ENCODE measurements around the gene SH2D5.

Gene SH2D5

DNA sequence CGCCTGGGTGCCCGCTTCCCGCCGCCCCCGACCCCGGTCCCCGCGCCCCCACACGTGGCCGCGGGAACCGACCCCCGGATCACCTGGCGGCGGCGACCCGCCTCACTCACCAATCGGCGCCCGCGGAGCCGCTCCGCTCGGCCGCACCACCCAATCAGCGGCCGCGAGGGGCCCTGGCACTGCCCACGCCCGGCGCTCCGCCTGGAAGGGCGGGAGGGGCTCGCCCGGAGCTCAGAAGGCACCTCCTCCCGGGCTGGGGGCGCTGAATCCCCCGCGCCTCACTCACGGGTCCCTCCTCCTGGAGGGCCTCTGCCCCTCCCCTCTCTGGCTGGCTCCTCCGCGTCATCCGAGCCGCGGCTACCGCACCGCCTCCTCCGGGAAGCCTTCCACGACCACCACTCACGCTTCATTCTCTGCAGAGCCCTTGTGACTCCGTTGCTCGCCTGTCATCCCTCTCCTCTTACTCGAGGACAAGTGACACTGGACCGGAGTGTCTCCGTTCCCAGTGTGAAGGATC lies 374 bp downstream of the SH2D5 start:
- TF ChIP-seq, protein P1, sequence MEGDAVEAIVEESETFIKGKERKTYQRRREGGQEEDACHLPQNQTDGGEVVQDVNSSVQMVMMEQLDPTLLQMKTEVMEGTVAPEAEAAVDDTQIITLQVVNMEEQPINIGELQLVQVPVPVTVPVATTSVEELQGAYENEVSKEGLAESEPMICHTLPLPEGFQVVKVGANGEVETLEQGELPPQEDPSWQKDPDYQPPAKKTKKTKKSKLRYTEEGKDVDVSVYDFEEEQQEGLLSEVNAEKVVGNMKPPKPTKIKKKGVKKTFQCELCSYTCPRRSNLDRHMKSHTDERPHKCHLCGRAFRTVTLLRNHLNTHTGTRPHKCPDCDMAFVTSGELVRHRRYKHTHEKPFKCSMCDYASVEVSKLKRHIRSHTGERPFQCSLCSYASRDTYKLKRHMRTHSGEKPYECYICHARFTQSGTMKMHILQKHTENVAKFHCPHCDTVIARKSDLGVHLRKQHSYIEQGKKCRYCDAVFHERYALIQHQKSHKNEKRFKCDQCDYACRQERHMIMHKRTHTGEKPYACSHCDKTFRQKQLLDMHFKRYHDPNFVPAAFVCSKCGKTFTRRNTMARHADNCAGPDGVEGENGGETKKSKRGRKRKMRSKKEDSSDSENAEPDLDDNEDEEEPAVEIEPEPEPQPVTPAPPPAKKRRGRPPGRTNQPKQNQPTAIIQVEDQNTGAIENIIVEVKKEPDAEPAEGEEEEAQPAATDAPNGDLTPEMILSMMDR (conservative IDR thresholded peaks at IDR 0.05): no peak
- peak overlapping the region; percentile 68 for H3K27ac ChIP-seq

DNA sequence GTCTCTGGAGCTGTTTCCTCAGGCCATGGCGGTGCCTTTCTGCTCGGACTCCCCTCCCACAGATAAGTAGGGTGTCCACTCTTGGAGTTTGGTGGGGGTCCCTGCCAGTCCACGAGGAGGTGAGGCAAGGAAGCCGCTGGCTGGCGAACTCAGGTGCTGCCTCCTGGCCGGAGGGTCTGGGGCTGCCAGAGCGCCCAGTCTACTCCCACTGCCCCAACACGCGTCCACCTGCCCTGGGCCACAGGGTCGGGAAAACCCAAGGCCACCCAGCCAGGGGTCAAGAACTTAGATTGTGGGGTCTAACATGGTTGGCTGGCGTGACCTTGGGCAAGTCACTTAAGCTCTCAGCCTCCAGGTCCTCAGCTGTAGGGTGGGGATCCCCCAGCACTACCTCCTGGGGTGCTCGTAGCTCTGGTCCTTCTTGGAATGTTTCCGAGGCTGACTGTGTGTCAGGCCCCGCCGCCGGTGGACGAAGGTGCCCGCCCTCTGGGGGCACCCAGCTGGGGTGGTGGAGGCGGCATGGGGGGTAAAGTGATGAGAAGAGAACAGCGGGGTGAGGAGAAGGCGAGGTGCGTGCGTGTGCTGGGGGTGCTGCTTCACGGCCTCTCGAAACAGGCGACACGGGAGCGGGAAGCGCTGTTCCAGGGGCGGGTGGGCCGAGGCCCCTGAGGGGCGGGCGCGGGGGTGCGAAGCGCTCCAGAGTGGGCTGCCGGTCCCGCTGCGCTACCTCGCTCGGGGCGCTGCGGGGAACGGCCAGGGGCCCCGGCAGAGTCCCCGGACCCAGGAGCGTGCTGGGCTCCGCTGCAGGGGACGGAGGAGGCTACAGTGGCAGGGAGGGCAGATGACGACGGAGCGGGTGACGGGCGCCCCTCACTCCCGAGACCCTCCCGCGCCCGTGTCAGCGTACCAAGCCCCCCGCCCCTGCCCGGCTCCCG lies 1.2 kb downstream of the SH2D5 start:
- TF ChIP-seq, protein P1 (conservative IDR thresholded peaks at IDR 0.05): no peak
- peak overlapping the region; percentile 68; the same call in 1 of the 2 replicates for H3K27ac ChIP-seq

DNA sequence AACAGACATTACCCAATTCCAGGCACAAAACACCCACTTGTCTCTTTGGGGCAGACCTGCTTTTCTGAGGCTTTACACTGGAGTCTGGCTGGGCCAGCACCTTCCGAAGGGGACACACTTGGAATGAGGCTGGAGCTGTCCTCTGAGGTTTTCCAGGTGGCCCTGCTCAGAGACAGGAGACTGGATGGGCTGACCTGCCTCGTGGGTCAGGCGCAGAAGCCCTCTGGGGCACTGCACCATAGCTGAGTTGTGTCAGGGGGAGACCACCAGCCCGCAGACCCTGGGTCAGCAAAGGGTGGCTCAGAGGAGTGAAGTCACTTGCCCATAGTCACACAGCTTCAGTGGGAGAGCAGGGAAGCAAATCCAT lies 1.8 kb downstream of the SH2D5 start:
- no peak overlapping the region for H3K27ac ChIP-seq
- TF ChIP-seq, protein P1 (conservative IDR thresholded peaks at IDR 0.05): no peak

DNA sequence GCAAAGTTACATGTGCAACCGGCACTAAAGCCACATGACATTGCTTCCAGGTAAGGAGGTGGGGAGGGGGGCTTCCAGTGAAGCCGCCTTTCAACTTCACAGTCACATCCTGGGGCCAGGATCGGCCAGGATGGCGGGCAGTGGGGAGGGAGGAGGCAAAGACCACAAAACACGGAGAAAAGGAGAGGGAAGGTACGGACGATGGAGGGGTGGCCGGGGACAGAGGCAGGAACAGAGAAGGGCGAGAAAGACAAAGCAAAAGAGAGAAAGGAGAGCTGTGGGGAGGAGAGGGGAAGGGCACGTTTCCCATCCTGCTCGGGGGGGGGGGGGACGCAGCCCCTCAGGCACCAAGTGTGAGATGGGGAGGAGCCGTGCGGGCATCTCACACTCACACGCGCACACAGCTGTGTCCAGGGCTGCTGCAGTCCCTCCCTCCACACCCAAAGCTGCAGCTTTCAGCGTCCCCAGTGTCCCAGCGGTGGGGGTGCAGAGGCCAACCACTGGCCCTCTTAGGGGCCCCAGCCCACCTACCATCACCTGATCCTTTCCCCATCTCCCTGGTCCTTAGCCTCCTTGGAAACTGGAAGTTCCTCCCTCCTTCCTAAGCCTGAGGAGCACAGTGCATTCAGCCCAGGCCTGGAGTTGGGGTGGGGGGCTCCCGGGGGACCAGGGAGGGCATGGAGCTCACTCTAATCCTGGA lies 2.4 kb downstream of the SH2D5 start:
- no peak overlapping the region for H3K27ac ChIP-seq
- TF ChIP-seq, protein P1 (conservative IDR thresholded peaks at IDR 0.05): no peak

DNA sequence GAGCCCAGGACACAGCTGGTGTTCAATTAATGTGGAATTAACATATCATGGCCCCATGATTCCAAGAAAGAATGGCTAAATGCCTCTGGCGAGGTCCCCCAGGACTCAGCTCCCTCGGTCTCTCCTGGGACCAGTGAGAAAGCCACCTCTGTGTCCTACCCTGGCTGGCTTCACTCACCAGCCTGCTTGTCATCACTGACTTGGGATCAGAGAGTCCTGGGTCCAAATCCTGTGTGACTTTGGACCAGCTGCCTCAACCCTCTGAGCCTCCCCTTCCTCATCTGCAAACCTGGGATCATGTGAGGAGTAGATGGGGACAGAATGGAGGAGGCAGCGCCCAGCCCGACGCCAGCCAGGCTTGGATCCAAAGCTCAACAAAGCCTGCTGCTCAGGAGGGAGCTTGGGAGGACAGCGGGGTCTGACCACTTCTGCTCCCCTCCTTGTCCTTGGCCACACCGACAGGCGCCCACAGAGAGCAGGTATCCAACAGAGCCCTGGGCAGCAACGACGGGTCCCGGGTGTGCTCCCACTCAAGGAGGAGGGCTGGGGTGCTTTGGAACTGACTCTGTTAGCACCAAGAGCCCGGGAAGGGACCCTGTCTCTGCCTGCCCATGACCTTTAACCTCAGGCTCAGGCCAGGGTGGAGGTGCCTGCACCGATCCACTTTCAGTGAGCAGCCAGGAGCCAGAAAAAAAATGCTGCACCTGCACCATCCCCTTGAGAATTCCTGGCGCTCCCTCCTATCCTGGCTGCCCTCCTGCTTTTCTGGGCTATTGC lies 3.2 kb downstream of the SH2D5 start:
- TF ChIP-seq, protein P1 (conservative IDR thresholded peaks at IDR 0.05): no peak
- H3K27ac ChIP-seq: no peak overlapping the region

DNA sequence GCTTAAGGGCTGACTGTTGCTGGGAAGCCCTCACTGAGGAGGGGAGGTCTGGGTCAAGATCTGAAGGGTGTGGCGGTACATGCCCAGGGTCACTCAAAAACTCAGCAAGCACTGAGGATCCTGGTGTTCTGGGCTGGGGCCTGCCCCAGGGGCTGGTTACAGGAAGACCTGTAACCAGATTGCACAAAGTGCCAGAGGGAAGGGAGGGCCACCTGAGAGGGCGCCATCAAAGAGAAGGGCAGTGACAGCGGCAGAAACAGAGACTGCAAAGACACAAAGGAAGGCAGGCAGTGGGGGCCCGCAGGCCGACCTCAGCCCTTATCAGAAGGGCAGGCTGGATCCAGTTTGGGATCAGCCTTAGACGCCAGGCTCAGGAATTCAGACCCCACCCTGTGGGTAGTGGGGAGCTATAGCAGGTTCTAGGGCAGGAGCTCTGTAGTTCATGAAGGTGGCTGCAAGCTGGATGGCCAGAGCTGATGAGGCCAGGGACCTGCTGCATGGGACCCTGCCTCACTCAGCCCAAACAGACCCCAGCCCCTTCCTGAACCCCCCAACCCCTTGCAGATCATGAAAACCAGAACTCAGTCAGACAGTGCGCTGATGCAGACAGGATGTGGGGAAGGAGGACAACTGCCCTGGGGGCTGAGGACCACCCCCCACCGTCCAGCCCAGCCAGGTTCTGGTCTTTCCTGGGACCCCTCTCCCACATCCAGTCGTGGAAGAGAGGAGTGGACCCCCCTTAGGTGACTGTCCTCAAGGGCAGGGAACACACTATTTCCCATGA lies 3.9 kb downstream of the SH2D5 start:
- TF ChIP-seq, protein P1 (conservative IDR thresholded peaks at IDR 0.05): no peak
- H3K27ac ChIP-seq: no peak overlapping the region
